AG08396 (cell line): ENCODE results near the gene STRN4.
A peak's percentile ranks its signal among the peaks of the same experiment; 100 is the strongest.

Experiments used
- DNase-seq: peaks from one replicate; pipeline ENCODE4 v3.0.0; 2012; ENCODE audit warnings: low spot score, mixed read lengths

The STRN4 gene

DNA sequence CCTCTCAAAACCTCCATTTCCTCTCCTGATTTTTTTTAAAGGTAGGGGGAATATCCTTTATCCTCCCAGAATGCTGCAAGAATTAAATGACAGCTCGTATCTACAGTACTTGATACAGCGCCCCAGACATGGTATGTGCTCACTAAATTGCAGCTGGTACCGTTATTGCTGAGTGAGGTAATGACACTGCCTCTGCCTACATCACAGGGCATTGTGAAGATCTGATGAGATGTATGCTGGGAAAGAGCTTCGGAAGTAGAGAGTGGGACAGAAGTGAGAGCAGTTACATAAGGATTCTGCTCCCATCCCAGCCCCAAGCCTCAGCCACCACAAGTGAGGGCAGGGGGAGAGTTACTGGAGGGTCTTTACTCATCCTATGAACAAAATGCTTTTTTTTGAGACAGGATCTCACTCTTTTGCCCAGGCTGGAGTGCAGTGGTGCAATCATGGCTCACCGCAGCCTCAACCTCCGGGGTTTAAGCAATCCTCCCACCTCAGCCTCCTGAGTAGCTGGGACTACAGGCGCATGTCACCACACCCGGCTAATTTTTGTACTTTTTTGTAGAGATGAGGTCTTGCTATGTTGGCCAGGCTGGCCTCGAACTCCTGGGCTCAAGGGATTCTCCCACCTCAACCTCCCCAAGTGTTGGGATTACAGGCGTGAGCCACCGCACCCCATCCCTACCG is 2.1 kb downstream of the STRN4 start:
- DNase-seq: no peak

DNA sequence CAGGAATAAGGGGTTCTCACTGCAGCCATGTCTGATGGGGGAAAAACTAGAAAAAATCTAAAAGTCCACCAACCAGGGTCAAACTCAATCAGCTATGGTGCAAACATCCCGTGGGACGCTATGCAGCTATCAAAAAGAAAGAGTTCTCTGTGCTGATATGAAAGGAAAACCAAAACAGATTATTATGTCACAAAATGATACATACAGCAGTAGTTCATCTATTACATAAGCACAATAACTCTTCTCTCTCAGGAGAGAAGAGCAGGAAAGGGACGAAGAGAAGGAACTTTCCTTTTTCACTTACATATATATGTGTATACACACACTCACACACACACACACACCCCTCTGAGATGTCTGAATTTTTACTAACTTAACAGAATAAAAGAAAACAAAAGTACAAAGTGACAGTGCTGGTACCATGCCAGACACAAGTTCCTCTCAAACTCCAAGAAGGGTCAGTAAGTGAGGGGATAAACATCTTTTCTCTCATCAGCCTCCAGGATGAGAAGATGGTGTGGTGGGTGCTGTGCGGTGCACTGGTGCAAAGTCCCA is 3.2 kb downstream of the STRN4 start:
- DNase-seq: no peak

DNA sequence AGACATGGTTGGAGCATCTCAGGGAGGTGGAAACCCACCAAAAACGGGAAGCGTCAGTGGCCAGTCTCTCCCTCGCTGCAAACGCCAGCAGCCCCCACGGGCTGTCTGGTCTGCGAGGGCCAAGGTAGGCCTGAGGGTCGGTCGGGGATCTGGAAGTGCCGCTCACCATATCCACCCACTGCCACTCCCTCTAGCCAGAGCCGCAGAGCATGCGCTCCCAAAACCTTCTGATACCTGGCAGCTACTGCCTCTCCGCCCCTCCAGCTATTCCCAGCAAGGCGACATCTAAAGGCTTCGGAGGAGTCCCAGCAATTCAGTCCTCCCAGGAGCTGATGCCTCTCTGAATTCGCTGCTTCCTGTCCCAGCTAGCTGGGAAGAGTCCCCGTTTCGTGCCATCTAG is 4.8 kb downstream of the STRN4 start:
- DNase-seq: no peak

DNA sequence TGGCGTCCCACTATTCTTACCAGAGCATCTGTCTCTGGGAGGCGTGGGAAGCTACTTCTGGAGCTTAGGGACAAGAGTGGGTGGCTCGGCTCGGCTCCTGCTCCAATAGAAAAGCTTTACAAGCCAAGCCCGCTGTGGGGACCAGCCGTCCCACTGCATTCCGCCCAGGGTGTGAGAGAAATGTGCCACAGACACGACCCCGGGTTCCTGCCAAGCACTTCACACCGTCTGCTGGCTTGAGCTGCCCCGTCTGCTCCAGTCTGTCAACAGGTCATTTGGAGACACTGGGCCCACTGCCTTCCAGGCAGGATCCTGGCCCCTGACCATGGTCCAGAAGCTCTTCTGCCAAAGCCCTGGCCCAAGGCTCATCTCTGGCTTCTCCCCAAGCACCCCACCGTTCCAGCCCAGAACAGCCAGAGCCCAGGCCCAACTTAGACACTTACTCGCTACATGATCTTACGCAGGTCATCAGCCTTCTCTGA is 6.9 kb downstream of the STRN4 start:
- no peak for DNase-seq

DNA sequence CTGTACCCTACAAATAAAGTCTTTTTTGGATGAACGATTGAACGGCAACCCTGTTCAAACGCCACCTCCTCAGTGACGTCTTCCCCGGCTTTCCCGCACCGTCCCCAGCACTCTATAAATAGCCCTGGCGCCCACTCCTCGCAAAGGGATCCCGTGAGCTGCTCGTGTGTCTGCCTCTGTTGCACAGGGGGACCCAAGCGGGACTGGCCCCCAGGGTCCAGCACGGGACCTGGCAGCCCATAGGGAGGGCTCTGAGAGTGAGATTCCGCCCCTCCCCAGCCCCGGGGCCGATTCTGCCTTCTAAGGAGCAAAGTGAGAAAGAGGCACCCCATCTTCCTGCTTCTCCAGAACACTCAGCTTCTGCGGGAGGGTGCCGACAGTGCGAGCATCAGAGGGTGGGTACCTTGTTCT is 8.5 kb downstream of the STRN4 start:
- DNase-seq: no peak

DNA sequence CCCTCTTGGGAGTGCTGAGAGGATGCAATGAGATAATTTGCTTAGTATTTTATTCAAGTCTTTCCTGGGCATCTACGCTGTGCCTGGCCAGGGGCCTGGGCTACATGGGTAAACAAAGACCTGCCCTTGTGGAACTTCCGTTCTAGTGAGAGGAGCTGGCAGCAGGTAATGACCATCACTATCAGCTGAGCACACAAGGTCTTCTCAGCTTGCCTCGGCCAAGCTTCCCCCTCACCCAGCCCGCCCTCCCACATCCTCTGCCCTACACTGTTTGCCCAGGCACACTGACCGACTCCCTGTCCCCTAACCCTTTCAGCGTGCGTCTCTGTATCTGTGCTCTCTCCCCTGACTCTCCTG is 9.0 kb downstream of the STRN4 start:
- no peak for DNase-seq

DNA sequence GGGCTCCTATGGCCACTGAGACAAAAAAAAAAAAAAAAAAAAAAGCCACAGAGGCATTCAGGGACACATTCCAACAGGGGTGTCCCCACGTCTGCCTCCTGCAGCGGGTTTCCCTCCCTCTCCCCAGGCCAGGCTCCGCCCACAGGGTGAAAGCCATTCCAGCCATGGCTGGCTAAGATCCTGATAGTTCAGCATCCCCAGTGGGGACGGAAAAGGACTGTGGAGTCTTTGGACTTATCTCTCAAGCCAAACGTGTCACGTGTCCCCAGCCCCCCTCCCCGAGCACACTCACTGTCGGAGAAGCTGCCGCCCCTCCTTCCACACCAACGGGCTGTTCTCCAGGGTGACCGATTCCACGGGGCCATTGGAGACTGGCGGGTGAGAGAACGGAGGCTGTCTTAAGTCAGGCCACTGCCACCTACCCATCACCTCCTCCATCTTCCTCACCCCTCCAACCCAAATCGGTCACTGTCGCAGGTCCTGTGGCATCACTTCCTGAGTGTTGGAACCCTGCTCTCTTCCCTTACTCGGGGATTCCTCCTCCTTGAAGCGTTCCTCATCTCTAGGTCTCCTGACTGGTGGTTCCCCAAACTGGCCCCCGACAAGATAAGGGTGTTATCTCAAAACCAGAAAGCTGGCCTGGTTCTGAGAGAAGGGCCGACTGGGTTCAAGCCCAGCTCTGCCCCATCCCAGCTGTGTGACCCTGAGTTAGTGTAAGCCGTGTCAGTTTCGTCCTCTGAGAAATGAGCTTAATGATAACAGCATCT is 9.5 kb downstream of the STRN4 start:
- no peak for DNase-seq

DNA sequence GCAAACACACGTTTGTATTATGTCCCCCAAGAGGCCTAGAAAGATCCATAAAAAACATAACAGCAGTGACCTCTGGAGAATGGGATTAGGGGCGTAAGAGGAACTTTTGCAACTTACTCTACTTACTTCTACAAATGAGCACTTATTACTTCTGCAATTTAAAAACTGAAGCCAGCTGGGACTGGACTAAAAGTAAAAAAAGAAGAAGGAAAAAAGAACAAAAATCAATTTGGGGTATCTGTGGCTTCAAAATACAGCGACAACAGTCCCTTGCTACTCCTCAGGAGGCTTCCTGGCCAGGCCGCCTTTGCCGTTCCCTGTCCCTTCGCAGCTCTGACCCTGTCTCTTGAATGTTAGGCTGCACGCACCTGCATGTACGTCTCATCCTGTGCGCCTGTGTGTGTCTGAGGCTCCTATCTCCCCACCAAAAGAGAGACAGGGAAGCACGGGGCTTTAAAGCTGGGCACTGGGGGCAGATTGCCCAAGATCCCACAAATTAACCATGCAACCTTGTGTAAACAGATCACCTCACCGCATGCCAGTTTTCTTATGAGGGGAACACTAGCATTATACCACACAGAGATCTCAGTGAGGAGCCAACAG is 12.5 kb downstream of the STRN4 start:
- no peak for DNase-seq

DNA sequence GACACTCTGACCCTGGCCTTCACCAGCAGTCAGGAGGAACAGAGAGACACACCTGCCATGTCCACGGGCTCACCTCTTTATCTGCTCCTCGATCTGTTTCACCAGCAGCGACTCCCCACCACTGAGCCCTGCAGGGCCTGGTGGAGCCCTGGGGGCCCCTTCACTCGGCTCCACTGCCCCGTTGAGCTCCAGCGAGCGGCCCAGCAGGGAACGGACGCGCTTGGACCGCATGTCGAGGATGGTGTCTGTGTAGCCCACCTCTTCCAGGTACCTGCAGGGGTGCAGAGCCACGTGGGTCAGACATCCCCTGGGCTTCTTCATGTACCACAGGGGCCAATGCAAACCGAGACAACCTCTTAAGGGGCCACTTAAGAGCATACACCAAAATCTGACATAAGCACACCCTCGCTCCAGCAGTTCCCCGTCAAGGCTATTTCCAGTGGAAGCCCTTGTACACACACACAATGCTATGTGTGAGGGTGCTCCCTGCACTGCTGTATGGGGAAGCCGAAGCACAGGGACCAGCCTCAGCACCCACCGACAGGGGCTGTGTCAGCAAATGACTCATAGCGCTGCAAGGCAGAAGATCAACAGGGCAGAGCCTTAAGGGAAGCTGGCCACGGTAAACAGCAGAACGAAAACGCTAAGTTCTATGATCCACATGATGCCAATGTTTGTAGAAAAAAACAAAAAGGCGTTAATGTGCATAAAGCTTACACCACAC is 13.1 kb downstream of the STRN4 start:
- DNase-seq: no peak

DNA sequence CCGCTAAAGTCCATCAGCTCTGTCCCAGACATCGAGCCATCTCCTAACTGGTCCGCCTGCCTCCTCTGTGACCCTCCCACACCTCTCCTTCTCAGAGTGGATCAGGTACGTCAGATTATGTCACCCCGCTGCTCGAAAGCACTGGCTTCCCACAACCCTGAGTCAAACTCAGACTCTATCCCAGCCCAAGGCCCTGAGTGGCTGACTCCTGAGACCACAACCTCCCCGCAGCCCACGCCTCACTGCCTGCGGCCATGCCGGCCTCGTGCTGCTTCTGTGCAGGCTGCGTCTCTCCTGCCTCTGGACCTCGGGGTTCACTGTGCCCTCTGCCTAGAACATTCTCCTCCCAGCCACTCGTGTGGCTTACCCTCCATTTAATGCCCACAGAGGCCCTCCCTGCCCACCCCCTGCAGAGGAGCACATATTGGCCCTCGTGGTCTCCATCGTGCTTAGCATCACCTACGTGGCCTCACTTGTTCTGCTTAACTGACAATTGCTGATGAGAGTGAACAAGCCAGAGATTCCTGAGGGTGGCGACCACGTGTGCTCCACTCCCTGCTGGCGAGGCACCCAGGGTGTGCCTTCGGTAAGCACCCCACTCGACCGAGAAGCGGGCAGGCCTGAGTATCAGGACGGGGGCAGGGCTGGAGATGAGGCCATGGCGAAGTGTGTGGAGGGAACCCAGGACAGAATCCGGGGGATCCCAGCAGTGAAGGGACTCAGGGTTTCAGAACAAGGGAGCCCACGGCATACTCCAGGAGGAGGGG is 13.9 kb downstream of the STRN4 start:
- no peak for DNase-seq

DNA sequence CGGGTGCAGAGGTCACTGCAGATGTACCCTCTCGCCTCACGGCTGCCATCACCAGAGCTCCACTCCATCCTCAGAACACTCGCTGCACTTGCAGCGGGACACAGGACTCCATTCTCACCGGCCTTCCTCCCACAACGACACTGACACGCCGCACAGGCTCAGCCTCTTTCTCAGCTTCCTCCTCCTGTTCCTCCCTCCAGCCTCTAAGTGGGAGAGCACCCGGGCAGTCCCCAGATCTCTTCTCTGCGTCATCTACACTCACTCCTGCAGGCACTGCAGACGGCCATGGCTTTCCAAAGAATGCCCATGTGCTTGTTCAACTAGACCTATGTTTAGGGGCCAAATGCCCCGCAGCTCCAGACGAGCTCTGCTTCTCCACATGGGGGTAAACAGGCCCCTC is 14.7 kb downstream of the STRN4 start:
- no peak for DNase-seq

DNA sequence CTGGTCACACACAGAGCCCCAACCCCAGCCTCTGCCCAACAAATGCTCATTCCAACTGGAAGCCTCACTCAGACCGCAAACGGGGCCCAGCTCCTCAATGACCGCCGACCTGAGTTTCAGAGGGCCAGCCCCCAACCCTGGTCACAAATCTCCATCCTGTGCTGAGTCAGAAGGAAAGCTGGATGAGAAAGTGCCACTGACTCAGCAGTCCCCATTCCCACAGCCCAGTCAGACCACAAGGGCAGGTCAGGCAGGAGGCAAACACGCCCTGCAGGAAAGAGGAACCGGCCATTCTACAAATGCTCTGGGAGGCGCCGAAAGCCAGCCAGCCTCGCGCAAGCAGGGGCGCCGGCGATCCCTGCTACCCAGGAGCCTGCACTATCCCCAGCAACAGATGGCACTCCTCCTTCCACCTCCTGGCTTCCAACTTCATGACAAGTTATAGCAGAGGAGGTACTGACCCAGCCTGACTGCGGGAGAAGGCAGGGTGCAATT is 15.2 kb downstream of the STRN4 start:
- peak; percentile 89 for DNase-seq

DNA sequence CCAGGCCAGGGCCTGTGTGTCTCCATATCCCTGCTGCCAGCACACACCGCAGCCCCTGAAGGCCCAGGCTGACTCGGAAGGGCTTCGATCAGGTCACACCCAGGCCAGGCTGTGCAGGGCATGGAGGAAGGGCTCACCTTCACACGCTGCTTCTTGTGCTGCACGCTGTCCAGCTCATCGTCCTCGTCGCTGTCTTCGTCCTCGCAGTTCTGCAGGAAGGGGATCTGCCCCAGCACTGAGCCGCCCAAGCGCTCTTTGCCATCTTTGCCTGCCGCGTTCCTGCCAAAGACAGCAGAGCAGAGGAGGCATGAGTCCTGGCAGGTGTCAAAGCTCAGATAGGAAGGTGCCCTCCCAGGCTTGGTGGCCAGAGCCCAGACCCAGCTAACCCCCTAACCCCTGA is 15.7 kb downstream of the STRN4 start:
- DNase-seq: no peak

DNA sequence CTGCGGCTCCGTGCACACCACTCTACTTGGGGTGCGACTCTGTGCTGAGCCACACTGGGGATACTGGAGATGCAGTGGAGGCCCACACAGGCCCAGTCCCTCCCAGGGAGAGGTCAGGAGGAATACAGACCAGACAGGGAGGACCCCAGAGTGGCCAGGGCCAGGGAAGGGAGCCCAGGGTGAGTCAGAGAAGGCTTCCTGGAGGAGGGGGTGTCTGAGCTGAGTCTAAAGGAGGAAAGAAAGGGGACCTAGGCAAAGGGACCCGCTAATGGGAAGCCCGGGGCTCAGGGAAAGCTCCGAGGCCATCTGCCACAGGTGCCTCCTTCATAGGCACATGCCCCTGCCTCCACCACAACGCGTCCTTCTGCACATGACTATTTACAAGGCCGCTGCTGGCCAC is 16.1 kb downstream of the STRN4 start:
- no peak for DNase-seq

DNA sequence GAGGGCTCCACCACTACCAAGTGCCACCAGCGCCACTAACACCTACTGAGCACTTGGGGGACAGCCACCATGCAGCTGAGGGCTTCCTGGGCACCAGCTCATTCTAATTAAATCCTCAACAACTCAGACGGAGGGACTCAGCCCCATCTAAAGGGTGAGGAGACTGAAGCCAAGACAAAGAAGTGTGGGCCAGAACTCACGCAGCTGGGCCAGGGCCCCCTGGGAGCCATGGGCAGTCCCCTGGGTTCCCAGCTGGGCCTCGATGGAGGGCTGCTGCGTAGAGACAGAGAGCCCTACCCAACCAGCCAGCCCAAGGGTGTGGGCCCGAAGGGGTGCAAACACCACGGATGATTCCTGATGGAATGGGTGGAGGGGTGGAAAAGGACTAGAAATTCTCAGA is 16.6 kb downstream of the STRN4 start:
- no peak for DNase-seq

DNA sequence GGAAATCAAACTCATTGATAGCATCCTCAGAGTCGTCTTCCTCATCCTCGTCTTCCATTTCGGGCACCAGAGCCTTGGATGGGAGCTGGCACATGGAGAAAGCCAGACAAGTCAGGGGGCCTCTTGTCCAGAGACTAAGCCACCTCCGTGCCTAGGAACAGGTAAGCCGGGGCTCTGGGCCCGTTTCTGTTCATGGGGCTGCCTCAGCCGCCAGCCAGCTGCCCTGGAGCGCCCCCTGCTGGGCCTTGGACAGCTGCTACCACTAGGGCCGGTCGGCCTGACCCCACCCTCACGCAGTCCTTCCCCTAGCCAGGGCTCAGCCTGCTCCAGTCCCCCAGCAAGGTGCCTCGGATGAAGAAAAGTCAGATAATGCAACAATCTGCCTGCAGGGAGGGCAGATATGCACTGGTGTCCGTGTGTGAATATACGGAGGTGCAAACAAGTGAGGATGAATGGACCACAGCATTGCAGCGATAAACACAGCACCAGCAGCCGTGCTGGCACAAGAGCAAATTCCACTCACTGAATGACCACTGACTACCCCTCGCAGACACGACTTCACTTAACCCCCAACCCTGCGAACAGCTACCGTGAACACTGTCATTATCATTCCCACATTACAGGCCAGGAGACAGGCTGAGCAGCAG is 17.4 kb downstream of the STRN4 start:
- DNase-seq: peak; percentile 90

DNA sequence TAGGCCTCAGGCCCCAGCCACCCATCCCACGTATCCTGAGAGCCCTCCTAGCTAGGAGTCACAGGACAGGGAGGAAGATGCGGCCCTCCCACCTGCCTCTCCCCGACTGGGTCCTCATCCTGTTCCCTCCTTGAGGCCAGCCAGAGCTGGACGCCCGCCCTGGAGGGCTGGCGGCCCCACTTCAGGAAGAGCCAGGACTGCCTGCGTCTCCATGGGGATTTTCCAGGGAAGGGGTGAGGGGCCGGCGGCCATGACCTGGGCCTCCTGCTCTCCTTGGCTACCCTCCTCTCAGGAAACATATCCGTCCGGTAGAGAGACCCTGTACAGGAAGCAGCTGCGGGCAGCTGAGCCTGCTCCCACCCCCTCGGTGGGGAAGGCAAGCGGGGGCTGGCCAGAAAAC is 18.0 kb downstream of the STRN4 start:
- no peak for DNase-seq

DNA sequence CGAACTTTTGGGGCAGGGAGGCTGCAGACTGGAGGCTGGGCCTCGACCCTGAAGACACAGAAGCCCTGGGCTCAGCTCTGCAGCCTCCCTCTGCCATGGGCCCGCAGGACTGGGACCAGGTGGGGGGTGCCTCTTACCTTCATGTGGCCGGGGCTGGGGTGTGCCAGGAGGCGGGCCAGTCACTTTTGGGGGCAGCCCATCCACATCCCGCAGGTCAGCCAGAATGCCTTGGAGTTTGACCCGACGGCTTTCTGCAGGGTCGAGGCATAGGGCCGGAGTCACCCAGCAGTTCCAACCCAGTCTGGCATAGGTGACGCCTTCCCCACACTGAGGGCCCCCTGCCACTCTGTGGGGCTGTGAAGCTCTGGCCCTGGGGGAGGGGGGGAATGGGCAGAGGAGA is 18.5 kb downstream of the STRN4 start:
- no peak for DNase-seq

DNA sequence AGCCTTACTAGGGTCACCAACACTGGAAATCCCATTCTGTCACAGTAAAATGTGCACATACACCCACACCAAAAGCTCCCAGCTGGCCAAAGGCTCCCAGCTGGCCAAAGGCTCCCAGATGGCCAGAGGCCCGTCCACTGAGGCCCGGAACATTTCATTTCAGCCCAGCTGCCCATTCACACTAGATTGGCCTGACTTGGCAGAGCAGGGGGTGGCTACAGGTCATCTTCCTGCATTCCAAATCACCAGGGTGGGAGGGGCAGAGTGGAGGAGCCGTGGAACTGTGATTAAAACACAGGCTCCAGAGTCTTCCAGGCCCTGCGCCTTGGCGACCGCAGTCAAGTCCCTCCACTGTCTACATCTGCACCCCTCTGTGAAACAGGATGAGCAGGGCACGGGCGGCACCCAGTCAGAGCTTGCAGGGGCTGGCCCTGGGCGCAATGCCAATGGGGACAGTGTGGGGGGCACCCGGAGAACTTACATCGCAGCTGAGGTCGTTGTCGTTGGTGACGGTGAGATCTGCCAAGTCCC is 19.2 kb downstream of the STRN4 start:
- peak; percentile 12 for DNase-seq

DNA sequence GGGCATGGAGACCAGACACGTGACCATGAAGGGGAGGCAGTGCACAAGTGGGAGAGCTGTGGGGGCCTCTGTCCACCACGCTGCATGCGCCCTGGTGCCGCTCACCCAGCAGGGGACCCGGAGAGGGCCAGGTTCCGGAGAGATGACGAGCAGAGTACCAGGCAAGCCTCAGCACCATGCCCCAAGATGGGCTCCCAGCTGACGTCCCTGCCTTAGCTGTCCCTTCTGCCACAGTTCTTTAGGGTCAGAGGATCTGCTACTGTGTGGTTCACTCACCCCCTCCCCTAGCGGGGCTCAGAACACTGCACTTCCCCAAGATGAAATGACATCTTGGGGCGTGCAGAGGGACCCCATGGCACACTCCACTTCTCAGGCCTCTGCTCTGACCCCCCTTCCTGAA is 19.7 kb downstream of the STRN4 start:
- no peak for DNase-seq
